IMR-90 (cell line): ENCODE results near the gene OGFOD2. TPM values are rescaled to one million over a fixed set of nuclear protein-coding genes. Genes with fewer than 3 reads are reported as not detected.

ENCODE experiments used
- ATAC-seq: fragments of 200-7000 bp; cut with Tn5 transposase; 2 replicates; pipeline ENCODE4 v1.9.1; 2020; ENCODE audit warnings: low read depth, mild to moderate bottlenecking, moderate library complexity
- BruUV-seq: library from RNA; stranded (reverse); fragments of 400-500 nt; replicated peaks from 2 replicates; lab custom pipeline; 2021; lab: Mats Ljungman, UMichigan
- CTCF ChIA-PET: fragments of 300-600 bp; formaldehyde crosslinking; extraction: SDS; loops from one replicate; lab custom pipeline; 2021; ENCODE audit warnings: antibody characterized with exemption; lab: Yijun Ruan, JAX
- POLR2A ChIA-PET: fragments of 300-600 bp; sonication (Branson Sonifier 250); formaldehyde crosslinking; loops from one replicate; lab custom pipeline; 2022; ENCODE audit warnings: antibody characterized with exemption; ENCODE audit not compliant: unreplicated experiment; lab: Charles Lee
- DNase-seq: peaks from one replicate; pipeline ENCODE4 v3.0.0; 2013
- H2AFZ ChIP-seq: replicated peaks from 2 replicates; pipeline ENCODE3; 2013; ENCODE audit warnings: low read length, mild to moderate bottlenecking; ENCODE audit not compliant: poor library complexity
- H2AK5ac ChIP-seq: 2 replicates; pipeline ENCODE4 v1.6.1; 2013; ENCODE audit warnings: low read depth, low read length, inconsistent platforms
- H2AK9ac ChIP-seq: replicated peaks from 2 replicates; pipeline ENCODE3; 2013; ENCODE audit warnings: mild to moderate bottlenecking, low read depth, low read length, moderate library complexity; ENCODE audit not compliant: poor library complexity
- H2BK120ac ChIP-seq: 2 replicates; pipeline ENCODE4 v1.6.1; 2013; ENCODE audit warnings: low read depth, low read length, inconsistent platforms
- H2BK15ac ChIP-seq: 3 replicates; pipeline ENCODE4 v1.6.1; 2013; ENCODE audit warnings: low read depth, low read length, inconsistent platforms
- H2BK20ac ChIP-seq: 2 replicates; pipeline ENCODE4 v1.6.1; 2013; ENCODE audit warnings: low read depth, mild to moderate bottlenecking, inconsistent platforms, low read length, moderate library complexity
- H2BK5ac ChIP-seq: 2 replicates; pipeline ENCODE4 v1.6.1; 2013; ENCODE audit warnings: mild to moderate bottlenecking, low read depth, low read length, inconsistent platforms; ENCODE audit not compliant: poor library complexity, severe bottlenecking
- H3K14ac ChIP-seq: replicated peaks from 2 replicates; pipeline ENCODE4 v1.6.1; 2013; ENCODE audit warnings: low read depth, low read length, inconsistent platforms
- H3K18ac ChIP-seq: 2 replicates; pipeline ENCODE4 v1.6.1; 2013; ENCODE audit warnings: low read depth, low read length, control low read depth
- H3K23ac ChIP-seq: 2 replicates; pipeline ENCODE4 v1.6.1; 2013; ENCODE audit warnings: low read depth, low read length, inconsistent platforms
- H3K27ac ChIP-seq: 2 replicates; pipeline ENCODE4 v1.5.1; 2013; ENCODE audit warnings: mild to moderate bottlenecking, control low read depth, low read length; ENCODE audit not compliant: insufficient read depth
- H3K27me3 ChIP-seq: 2 replicates; pipeline ENCODE4 v1.6.1; 2013; ENCODE audit warnings: low read length; ENCODE audit not compliant: control insufficient read depth, insufficient read depth
- H3K36me3 ChIP-seq: 2 replicates; pipeline ENCODE4 v1.6.1; 2013; ENCODE audit warnings: low read length, mixed read lengths; ENCODE audit not compliant: control insufficient read depth, insufficient read depth
- H3K4ac ChIP-seq: 2 replicates; pipeline ENCODE4 v1.6.1; 2013; ENCODE audit warnings: low read depth, low read length, inconsistent platforms
- H3K4me1 ChIP-seq: 2 replicates; pipeline ENCODE4 v1.6.1; 2013; ENCODE audit warnings: low read length, mixed read lengths; ENCODE audit not compliant: control insufficient read depth, insufficient read depth
- H3K4me2 ChIP-seq: 2 replicates; pipeline ENCODE4 v1.6.1; 2013; ENCODE audit warnings: low read depth, mild to moderate bottlenecking, control low read depth, low read length, moderate library complexity
- H3K4me3 ChIP-seq: 2 replicates; pipeline ENCODE4 v1.5.1; 2013; ENCODE audit warnings: low read depth, mild to moderate bottlenecking, control low read depth, low read length, moderate library complexity; ENCODE audit not compliant: insufficient read depth
- H3K56ac ChIP-seq: 2 replicates; pipeline ENCODE4 v1.6.1; 2013; ENCODE audit warnings: low read length, inconsistent platforms; ENCODE audit not compliant: insufficient read depth; ENCODE audit errors: extremely low read depth
- H3K79me1 ChIP-seq, 2 experiments: 2 replicates each; pipeline ENCODE4 v1.6.1; 2013; ENCODE audit warnings: low read length in 2 of 2, inconsistent platforms in 1 of 2, low read depth in 1 of 2
- H3K9ac ChIP-seq: 2 replicates; pipeline ENCODE4 v1.6.1; 2013; ENCODE audit warnings: low read depth, low read length, control low read depth
- H3K9me1 ChIP-seq: 2 replicates; pipeline ENCODE4 v1.6.1; 2013; ENCODE audit warnings: low read length, inconsistent platforms; ENCODE audit not compliant: insufficient read depth
- H3K9me3 ChIP-seq: 2 replicates; pipeline ENCODE4 v1.6.1; 2013; ENCODE audit warnings: low read length; ENCODE audit not compliant: control insufficient read depth, insufficient read depth
- H4K20me1 ChIP-seq: 2 replicates; pipeline ENCODE4 v1.6.1; 2013; ENCODE audit warnings: low read length, inconsistent platforms; ENCODE audit not compliant: insufficient read depth
- H4K5ac ChIP-seq: 2 replicates; pipeline ENCODE4 v1.6.1; 2013; ENCODE audit warnings: mild to moderate bottlenecking, low read depth, low read length, control low read depth
- H4K8ac ChIP-seq, 2 experiments: 2 replicates each; pipeline ENCODE4 v1.6.1; 2013; ENCODE audit warnings: low read depth in 2 of 2, low read length in 2 of 2, control low read depth in 1 of 2, inconsistent platforms in 1 of 2
- H4K91ac ChIP-seq: 2 replicates; pipeline ENCODE4 v1.6.1; 2013; ENCODE audit warnings: low read depth, low read length, inconsistent platforms; ENCODE audit not compliant: insufficient read depth
- BHLHE40 ChIP-seq: fragments of 150-350 bp; IDR thresholded peaks from 2 replicates; pipeline ENCODE4 v1.6.1; 2016; ENCODE audit warnings: mild to moderate bottlenecking, low read depth, low read length
- CHD1 ChIP-seq: IDR thresholded peaks from 2 replicates; pipeline ENCODE4 v1.6.1; 2012; ENCODE audit warnings: low read depth, low read length, improper control_type of control experiment
- CTCF ChIP-seq: conservative IDR thresholded peaks from 2 replicates; pipeline ENCODE4 v1.5.1; 2012; ENCODE audit warnings: mild to moderate bottlenecking, low read depth, low read length, improper control_type of control experiment
- FOS ChIP-seq: fragments of 150-350 bp; IDR thresholded peaks from 2 replicates; pipeline ENCODE4 v1.6.1; 2016; ENCODE audit warnings: low read depth, low read length
- MAFK ChIP-seq: IDR thresholded peaks from 2 replicates; pipeline ENCODE4 v1.6.1; 2012; ENCODE audit warnings: low read depth, low read length, improper control_type of control experiment
- MAZ ChIP-seq: IDR thresholded peaks from 2 replicates; pipeline ENCODE4 v1.6.1; 2012; ENCODE audit warnings: low read depth, mild to moderate bottlenecking, low read length, improper control_type of control experiment, moderate library complexity, borderline replicate concordance
- MXI1 ChIP-seq: IDR thresholded peaks from 2 replicates; pipeline ENCODE4 v1.6.1; 2012; ENCODE audit warnings: low read depth, mild to moderate bottlenecking, low read length, moderate library complexity, borderline replicate concordance
- NFE2L2 ChIP-seq: fragments of 150-350 bp; IDR thresholded peaks from 2 replicates; pipeline ENCODE4 v1.6.1; 2016; ENCODE audit warnings: low read depth, mild to moderate bottlenecking, low read length
- POLR2A ChIP-seq: IDR thresholded peaks from 2 replicates; pipeline ENCODE4 v1.6.1; 2012; ENCODE audit warnings: mild to moderate bottlenecking, low read depth, low read length
- RAD21 ChIP-seq: IDR thresholded peaks from 2 replicates; pipeline ENCODE4 v1.6.1; 2012; ENCODE audit warnings: low read length, improper control_type of control experiment
- SMC3 ChIP-seq: fragments of 150-350 bp; IDR thresholded peaks from 2 replicates; pipeline ENCODE4 v1.6.1; 2016; ENCODE audit warnings: low read depth, mild to moderate bottlenecking, antibody characterized with exemption, low read length, moderate library complexity
- WGBS, 2 experiments: methylation state at CpG; one replicate each; pipeline versions ENCODE4 v1.1.5 to v1.1.7; 2013; ENCODE audit warnings: missing lambda C conversion rate in 2 of 2; ENCODE audit not compliant: insufficient read length in 1 of 2; ENCODE audit errors: extremely low coverage in 2 of 2; 5-methylcytosine and 5-hydroxymethylcytosine counted together
- dilution Hi-C: fragments of 300-500 bp; cut with HindIII; formaldehyde crosslinking; loops from one replicate; pipeline ENCODE4 v1.14.3; 2018; ENCODE audit warnings: low sequenced_read_pairs; ENCODE audit not compliant: unreplicated experiment
- in situ Hi-C: fragments of 300-500 bp; cut with MboI; formaldehyde crosslinking; loops from 3 replicates; pipeline ENCODE4 v1.14.3; 2019; ENCODE audit warnings: low sequenced_read_pairs, inconsistent platforms, mixed read lengths
- intact Hi-C: fragments of 100-400 bp; cut with micrococcal nuclease; formaldehyde crosslinking; loops from 2 replicates; pipeline ENCODE4 v1.10.0; 2022
- polyA plus RNA-seq, 3 experiments: library from polyadenylated mRNA; depleted of rRNA; stranded (reverse); fragments of >200 nt; gene quantifications; 2 replicates each; pipeline ENCODE4 v1.2.3, GENCODE V29; 2012; ENCODE audit warnings: low replicate concordance in 1 of 3
- total RNA-seq: library from RNA; depleted of rRNA; stranded (reverse); fragments of >200 nt; gene quantifications from 2 replicates; pipeline ENCODE4 v1.2.3, GENCODE V29; 2012
- TF ChIP-seq, protein P1 (sequence below): fragments of 150-350 bp; IDR thresholded peaks from 2 replicates; pipeline ENCODE4 v1.6.1; 2016; ENCODE audit warnings: low read depth, mild to moderate bottlenecking, low read length, moderate library complexity, borderline replicate concordance

Gene OGFOD2
- total and polyA plus RNA-seq, 2 of the 4 experiments (the other 2 are of a cell fraction) = 4.3 to 18.2 TPM

GRCh38 chr12:122994140-122994675 lies 19.2 kb downstream of the OGFOD2 start:
- Histone ChIP-seq H3K9ac (no peak overlapping the region), H3K4me3 (no peak overlapping the region), H2AFZ (no peak overlapping the region), H3K23ac (no peak overlapping the region), H2BK5ac (no peak overlapping the region), H2BK15ac (no peak overlapping the region), H3K79me1 (no peaks in the 10 kb centered on the region), H4K91ac (no peak overlapping the region), H3K27ac (no peak overlapping the region), H3K9me3 (no peaks in the 10 kb centered on the region), H2BK120ac (no peak overlapping the region), H3K36me3 (peaks cover 31% of the 10 kb centered on the region; the same call in 1 of the 2 replicates), H3K9me1 (no peaks in the 10 kb centered on the region), H2BK20ac (no peak overlapping the region), H3K27me3 (no peaks in the 10 kb centered on the region), H2AK5ac (no peak overlapping the region), H3K18ac (no peak overlapping the region), H3K14ac (no peak overlapping the region), H3K4me1 (no peaks in the 10 kb centered on the region), H3K4ac (no peak overlapping the region), H3K4me2 (no peak overlapping the region), H3K56ac (no peak overlapping the region), H4K20me1 (no peaks in the 10 kb centered on the region; the same call in 1 of the 2 replicates), H4K8ac (no peak overlapping the region), H4K5ac (no peak overlapping the region), H2AK9ac (no peak overlapping the region)
- no CpG with 5 or more reads among the region's 10 CpGs for WGBS, 2 experiments
- TF ChIP-seq, protein P1, sequence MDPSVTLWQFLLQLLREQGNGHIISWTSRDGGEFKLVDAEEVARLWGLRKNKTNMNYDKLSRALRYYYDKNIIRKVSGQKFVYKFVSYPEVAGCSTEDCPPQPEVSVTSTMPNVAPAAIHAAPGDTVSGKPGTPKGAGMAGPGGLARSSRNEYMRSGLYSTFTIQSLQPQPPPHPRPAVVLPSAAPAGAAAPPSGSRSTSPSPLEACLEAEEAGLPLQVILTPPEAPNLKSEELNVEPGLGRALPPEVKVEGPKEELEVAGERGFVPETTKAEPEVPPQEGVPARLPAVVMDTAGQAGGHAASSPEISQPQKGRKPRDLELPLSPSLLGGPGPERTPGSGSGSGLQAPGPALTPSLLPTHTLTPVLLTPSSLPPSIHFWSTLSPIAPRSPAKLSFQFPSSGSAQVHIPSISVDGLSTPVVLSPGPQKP = no peak
- TF ChIP-seq BHLHE40 = no peak
- no peak for TF ChIP-seq CTCF
- TF ChIP-seq FOS = no peak
- no peak for TF ChIP-seq CHD1
- no peak for TF ChIP-seq MAFK
- no peak for TF ChIP-seq NFE2L2
- TF ChIP-seq MXI1 = no peak
- no peak for TF ChIP-seq MAZ
- TF ChIP-seq SMC3 = no peak
- TF ChIP-seq RAD21 = no peak
- no peak for TF ChIP-seq POLR2A
- BruUV-seq = no TSS peak
- POLR2A ChIA-PET = no interaction called here
- no peak for ATAC-seq
- in situ Hi-C loops (no loop called here), dilution Hi-C loops (loop anchor here (25.0 kb wide), 1 partner anchor 243 kb away; the partner anchor contains the start of genes MPHOSPH9 and MTRFR), intact Hi-C loops (no loop called here)
- no peak for DNase-seq
- CTCF ChIA-PET = no interaction called here
